PFSK-1 (cell line): ENCODE measurements around the gene MRPS9.

Experiments used
- FOXP2 ChIP-seq: optimal IDR thresholded peaks from 2 replicates; pipeline ENCODE3; 2011; ENCODE audit warnings: borderline replicate concordance, control low read depth, inconsistent platforms; ENCODE audit not compliant: insufficient read depth; ENCODE audit errors: extremely low read length, extremely low read depth
- POLR2AphosphoS5 ChIP-seq: IDR thresholded peaks from 2 replicates; pipeline ENCODE4 v1.6.1; 2012; ENCODE audit warnings: low read depth, mild to moderate bottlenecking, control low read depth, low read length, moderate library complexity
- REST ChIP-seq, 2 experiments: IDR thresholded peaks; 2 replicates each; pipeline versions ENCODE4 v1.6.1 to v1.8.0; 2011 to 2012; ENCODE audit warnings: low read depth in 2 of 2, low read length in 2 of 2, control low read depth in 1 of 2, inconsistent platforms in 1 of 2, mild to moderate bottlenecking in 1 of 2, moderate library complexity in 1 of 2; ENCODE audit not compliant: insufficient read depth in 1 of 2
- SIN3A ChIP-seq: IDR thresholded peaks from 2 replicates; pipeline ENCODE4 v1.6.1; 2012; ENCODE audit warnings: mild to moderate bottlenecking, low read length, moderate library complexity, borderline replicate concordance; ENCODE audit not compliant: insufficient read depth
- TAF1 ChIP-seq: IDR thresholded peaks from 2 replicates; pipeline ENCODE4 v1.6.1; 2012; ENCODE audit warnings: low read length, control low read depth, borderline replicate concordance; ENCODE audit not compliant: insufficient read depth

Gene MRPS9

GRCh38 chr2:105135436-105135835, 97.6 kb downstream of the MRPS9 start:
- TF ChIP-seq TAF1 (no peak), POLR2AphosphoS5 (no peak), FOXP2 (no peak), SIN3A (no peak), REST (IDR thresholded peaks at IDR 0.05; ENCODE audit: insufficient read depth in 1 of 2, low read depth in 2 of 2, low read length in 2 of 2) (no peak)

GRCh38 chr2:105136394-105136793, 98.5 kb downstream of the MRPS9 start:
- TF ChIP-seq TAF1: no peak

- TF ChIP-seq SIN3A (no peak), FOXP2 (no peak), REST (IDR thresholded peaks at IDR 0.05; ENCODE audit: insufficient read depth in 1 of 2, low read depth in 2 of 2, low read length in 2 of 2) (no peak), POLR2AphosphoS5 (no peak), TAF1 (no peak)
Measured at GRCh38 chr2:105138643-105139042, 100.8 kb downstream of the MRPS9 start.

GRCh38 chr2:105139556-105140239, 101.8 kb downstream of the MRPS9 start:
- TF ChIP-seq TAF1 (no peak), SIN3A (no peak), REST (IDR thresholded peaks at IDR 0.05; ENCODE audit: insufficient read depth in 1 of 2, low read depth in 2 of 2, low read length in 2 of 2) (no peak), POLR2AphosphoS5 (no peak), FOXP2 (no peak)

GRCh38 chr2:105140240-105140568, 102.3 kb downstream of the MRPS9 start:
- TF ChIP-seq TAF1 (no peak), FOXP2 (no peak), SIN3A (no peak), POLR2AphosphoS5 (no peak), REST (IDR thresholded peaks at IDR 0.05; ENCODE audit: insufficient read depth in 1 of 2, low read depth in 2 of 2, low read length in 2 of 2) (no peak)
